ENCODE data around the gene PRRG2.

- no peak for TF ChIP-seq POLR2AphosphoS5 (IDR thresholded peaks at IDR 0.05; ENCODE audit: borderline replicate concordance, low read depth, low read length)
- TF ChIP-seq EZH2 (IDR thresholded peaks at IDR 0.05) = no peak
- no peak for TF ChIP-seq FOXP2 (optimal IDR thresholded peaks at IDR 0.05; ENCODE audit: control extremely low read depth, extremely low read length, insufficient read depth)
Measured at GRCh38 chr19:49609499-49610092, 28.5 kb downstream of the PRRG2 start.

Data from SK-N-MC (cell line).